OCI-LY1 (cell line): ENCODE results near the gene CACNA1I.

ENCODE experiments used
- H2AFZ ChIP-seq: fragments of 200-600 bp; sonication (generic), shearing (Covaris generic); 2 replicates; pipeline ENCODE4 v1.6.0; 2014; ENCODE audit warnings: antibody characterized with exemption, mild to moderate bottlenecking, low read length
- H3F3A ChIP-seq: fragments of 200-600 bp; sonication (generic), shearing (Covaris generic); 2 replicates; pipeline ENCODE4 v1.6.0; 2014; ENCODE audit warnings: mild to moderate bottlenecking, antibody characterized with exemption, low read length, moderate library complexity; ENCODE audit not compliant: insufficient read depth
- H3K27ac ChIP-seq: fragments of 200-600 bp; sonication (generic); 2 replicates; pipeline ENCODE4 v1.5.1; 2014; ENCODE audit warnings: low read length, mixed run types, mild to moderate bottlenecking, low read depth; ENCODE audit not compliant: poor library complexity, severe bottlenecking
- H3K27me3 ChIP-seq: fragments of 200-600 bp; sonication (generic); 2 replicates; pipeline ENCODE4 v1.6.0; 2014; ENCODE audit warnings: antibody characterized with exemption, mild to moderate bottlenecking, low read length, moderate library complexity; ENCODE audit not compliant: insufficient read depth
- H3K36me3 ChIP-seq: fragments of 200-600 bp; sonication (generic); 2 replicates; pipeline ENCODE4 v1.6.1; 2014; ENCODE audit warnings: mild to moderate bottlenecking, antibody characterized with exemption, low read length, moderate library complexity, mixed read lengths; ENCODE audit not compliant: insufficient read depth
- H3K4me1 ChIP-seq: fragments of 200-600 bp; sonication (generic); 2 replicates; pipeline ENCODE4 v1.5.1; 2014; ENCODE audit warnings: mild to moderate bottlenecking, low read length, moderate library complexity; ENCODE audit not compliant: insufficient read depth, severe bottlenecking
- H3K4me2 ChIP-seq: fragments of 200-600 bp; sonication (generic), shearing (Covaris generic); 2 replicates; pipeline ENCODE4 v1.6.1; 2014; ENCODE audit warnings: low read length
- H3K4me3 ChIP-seq: fragments of 200-600 bp; sonication (generic); 2 replicates; pipeline ENCODE4 v1.5.1; 2014; ENCODE audit warnings: low read length, low read depth, mild to moderate bottlenecking, mixed read lengths; ENCODE audit not compliant: poor library complexity, severe bottlenecking
- H3K79me2 ChIP-seq: fragments of 200-600 bp; shearing (Covaris generic); 2 replicates; pipeline ENCODE4 v1.6.1; 2016; ENCODE audit warnings: mixed run types, low read length, mixed read lengths; ENCODE audit not compliant: insufficient read depth
- H3K9ac ChIP-seq: fragments of 200-600 bp; sonication (generic), shearing (Covaris generic); 2 replicates; pipeline ENCODE4 v1.6.1; 2014; ENCODE audit warnings: mild to moderate bottlenecking, low read length, mixed read lengths
- H3K9me2 ChIP-seq: fragments of 200-600 bp; sonication (generic), shearing (Covaris generic); 2 replicates; pipeline ENCODE4 v1.6.1; 2014; ENCODE audit warnings: low read depth, mild to moderate bottlenecking, low read length, mixed read lengths
- H3K9me3 ChIP-seq: fragments of 200-600 bp; shearing (Covaris generic); 2 replicates; pipeline ENCODE4 v1.6.1; 2014; ENCODE audit warnings: low read length, mixed read lengths
- H4K20me1 ChIP-seq: fragments of 200-600 bp; sonication (generic), shearing (Covaris generic); 2 replicates; pipeline ENCODE4 v1.6.0; 2016; ENCODE audit warnings: mild to moderate bottlenecking, low read length; ENCODE audit not compliant: insufficient read depth
- CTCF ChIP-seq: fragments of 200-600 bp; sonication (generic), shearing (Covaris generic); IDR thresholded peaks from 2 replicates; pipeline ENCODE4 v1.5.1; 2017; ENCODE audit warnings: mild to moderate bottlenecking, antibody characterized with exemption, low read length, moderate library complexity, mixed read lengths
- EZH2 ChIP-seq: fragments of 200-600 bp; sonication (generic), shearing (Covaris generic); IDR thresholded peaks from 2 replicates; pipeline ENCODE4 v1.8.0; 2017; ENCODE audit warnings: borderline replicate concordance, mixed run types, mild to moderate bottlenecking, antibody characterized with exemption, low read length, moderate library complexity, mixed read lengths

Gene CACNA1I

DNA sequence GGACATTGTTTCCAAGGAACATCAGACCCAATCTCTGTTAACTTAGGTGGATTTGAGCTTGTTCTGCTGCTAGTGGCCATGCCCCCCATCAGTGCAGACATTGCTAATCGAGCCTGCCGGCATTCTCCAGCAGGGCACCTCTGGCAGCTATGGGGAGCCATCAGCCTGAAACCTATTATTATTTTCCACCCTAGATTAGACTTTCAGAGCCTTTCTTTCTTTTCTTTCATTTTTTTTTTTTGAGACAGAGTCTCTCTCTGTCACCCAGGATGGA is 4.9 kb downstream of the CACNA1I start:
- Histone ChIP-seq H3K4me1 (no peaks in the 10 kb centered on the region), H3K79me2 (no peaks in the 10 kb centered on the region), H3K27me3 (no peaks in the 10 kb centered on the region), H2AFZ (no peak overlapping the region), H3K9me2 (no peaks in the 10 kb centered on the region), H3F3A (no peaks in the 10 kb centered on the region), H3K27ac (no peak overlapping the region), H3K9ac (no peak overlapping the region), H3K9me3 (no peaks in the 10 kb centered on the region), H3K4me3 (no peak overlapping the region), H4K20me1 (no peaks in the 10 kb centered on the region), H3K36me3 (no peaks in the 10 kb centered on the region), H3K4me2 (no peak overlapping the region)
- TF ChIP-seq EZH2 (no peak), CTCF (no peak)

DNA sequence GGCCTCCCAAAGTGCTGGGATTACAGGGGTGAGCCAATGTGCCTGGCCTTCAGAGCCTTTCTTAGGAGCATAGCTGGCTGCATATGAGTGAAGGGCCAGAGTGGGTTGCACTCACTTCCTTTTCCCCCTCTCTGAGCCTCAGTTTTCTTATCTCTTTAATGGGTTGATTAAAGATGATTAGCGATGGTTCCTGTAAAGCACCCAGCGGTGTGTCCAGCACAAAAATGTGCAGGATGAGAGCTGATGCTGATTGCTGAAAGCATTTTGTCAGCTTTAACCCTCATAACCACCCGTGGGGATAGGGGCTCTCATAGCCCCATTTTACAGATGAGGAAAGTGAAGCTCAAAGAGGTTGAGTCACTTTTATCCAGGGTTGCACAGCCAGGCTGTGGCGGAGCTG is 5.5 kb downstream of the CACNA1I start:
- no peaks in the 10 kb centered on the region for H3K36me3 ChIP-seq
- no peaks in the 10 kb centered on the region for H3K9me2 ChIP-seq
- H3K9ac ChIP-seq = no peak overlapping the region
- H2AFZ ChIP-seq = no peak overlapping the region
- no peak overlapping the region for H3K4me3 ChIP-seq
- H3K79me2 ChIP-seq = no peaks in the 10 kb centered on the region
- 0 out of 2 replicates have a peak, but pooled peaks cover 2% of the 10 kb centered on the region for H3K27me3 ChIP-seq
- no peak overlapping the region for H3K4me2 ChIP-seq
- H3K9me3 ChIP-seq = no peaks in the 10 kb centered on the region
- TF ChIP-seq EZH2 (no peak), CTCF (no peak)
- no peaks in the 10 kb centered on the region for H3F3A ChIP-seq
- H3K4me1 ChIP-seq = no peaks in the 10 kb centered on the region
- H3K27ac ChIP-seq = no peak overlapping the region
- H4K20me1 ChIP-seq = no peaks in the 10 kb centered on the region

- Histone ChIP-seq H3K9ac (no peak overlapping the region), H4K20me1 (no peaks in the 10 kb centered on the region), H3F3A (no peaks in the 10 kb centered on the region), H3K9me2 (no peaks in the 10 kb centered on the region), H3K36me3 (no peaks in the 10 kb centered on the region), H3K4me3 (no peak overlapping the region), H3K9me3 (no peaks in the 10 kb centered on the region), H2AFZ (no peak overlapping the region), H3K27ac (no peak overlapping the region), H3K4me2 (no peak overlapping the region), H3K4me1 (no peaks in the 10 kb centered on the region), H3K27me3 (0 out of 2 replicates have a peak, but pooled peaks cover 5% of the 10 kb centered on the region), H3K79me2 (no peaks in the 10 kb centered on the region)
- TF ChIP-seq CTCF = no peak
- no peak for TF ChIP-seq EZH2
Measured at GRCh38 chr22:39577366-39577765, 6.8 kb downstream of the CACNA1I start.
